ENCODE measurements around the gene XPO6.

Gene XPO6

DNA sequence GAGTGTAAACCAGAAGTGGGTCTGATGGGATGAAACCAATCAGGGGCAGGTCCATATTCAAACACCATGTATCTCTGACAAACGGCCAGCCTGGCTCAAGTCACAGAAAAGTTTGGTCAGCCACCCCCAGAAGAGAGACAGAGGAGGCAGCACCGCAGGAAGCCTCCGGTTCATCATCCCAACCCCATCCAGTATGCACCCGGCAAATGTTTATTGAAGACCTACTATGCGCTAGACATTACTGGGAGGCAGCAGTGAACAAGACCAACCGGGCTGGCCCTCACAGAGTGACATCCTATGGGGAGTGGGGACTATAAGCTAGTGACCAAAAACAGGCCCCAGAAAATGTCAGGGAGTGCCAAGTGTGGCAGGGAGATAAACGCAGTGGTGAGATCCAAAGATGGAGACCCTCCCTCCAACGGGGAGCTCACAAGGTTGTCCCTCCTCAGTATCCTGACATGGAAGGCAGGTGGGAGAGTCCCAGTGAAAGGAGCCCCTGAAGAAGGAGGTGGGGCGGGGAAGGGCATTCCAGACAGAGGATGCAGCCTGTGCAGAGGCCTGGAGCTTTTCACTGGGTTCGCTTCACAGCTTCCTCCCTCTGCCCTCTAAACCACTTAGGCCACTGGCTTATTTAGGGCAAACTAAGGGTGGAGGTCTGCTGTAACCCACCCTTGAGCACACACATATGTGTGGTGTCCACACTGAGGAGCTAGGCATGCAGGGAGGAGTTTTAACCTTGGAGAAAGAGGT, 150.2 kb downstream of the XPO6 start:
- no peak for DNase-seq

GRCh38 chr16:28059841-28060575, 151.8 kb downstream of the XPO6 start:
- DNase-seq = no peak

GRCh38 chr16:28058839-28059589, 152.8 kb downstream of the XPO6 start:
- DNase-seq = no peak

DNA sequence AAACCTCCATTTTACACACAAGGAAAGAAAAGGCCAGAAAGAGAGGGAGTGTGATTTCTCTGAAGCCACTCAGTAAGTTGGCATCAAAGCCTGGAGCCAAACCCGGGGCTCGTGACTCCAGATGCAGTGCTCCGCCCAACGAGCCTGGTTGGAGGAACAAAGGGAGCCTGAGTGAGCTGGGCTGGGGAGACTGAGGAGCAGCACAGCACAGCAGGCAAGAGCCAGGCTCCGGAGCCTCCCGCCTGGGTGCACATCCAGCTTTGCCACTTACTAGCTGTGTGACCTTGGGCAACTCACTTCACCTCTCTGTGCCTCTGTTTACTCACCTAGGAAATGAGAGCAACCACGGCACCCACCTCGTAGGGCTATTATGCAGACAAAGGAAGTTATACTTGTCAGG, 153.8 kb downstream of the XPO6 start:
- no peak for DNase-seq

- DNase-seq = no peak
Measured at GRCh38 chr16:28053461-28053860, 158.3 kb downstream of the XPO6 start.

DNA sequence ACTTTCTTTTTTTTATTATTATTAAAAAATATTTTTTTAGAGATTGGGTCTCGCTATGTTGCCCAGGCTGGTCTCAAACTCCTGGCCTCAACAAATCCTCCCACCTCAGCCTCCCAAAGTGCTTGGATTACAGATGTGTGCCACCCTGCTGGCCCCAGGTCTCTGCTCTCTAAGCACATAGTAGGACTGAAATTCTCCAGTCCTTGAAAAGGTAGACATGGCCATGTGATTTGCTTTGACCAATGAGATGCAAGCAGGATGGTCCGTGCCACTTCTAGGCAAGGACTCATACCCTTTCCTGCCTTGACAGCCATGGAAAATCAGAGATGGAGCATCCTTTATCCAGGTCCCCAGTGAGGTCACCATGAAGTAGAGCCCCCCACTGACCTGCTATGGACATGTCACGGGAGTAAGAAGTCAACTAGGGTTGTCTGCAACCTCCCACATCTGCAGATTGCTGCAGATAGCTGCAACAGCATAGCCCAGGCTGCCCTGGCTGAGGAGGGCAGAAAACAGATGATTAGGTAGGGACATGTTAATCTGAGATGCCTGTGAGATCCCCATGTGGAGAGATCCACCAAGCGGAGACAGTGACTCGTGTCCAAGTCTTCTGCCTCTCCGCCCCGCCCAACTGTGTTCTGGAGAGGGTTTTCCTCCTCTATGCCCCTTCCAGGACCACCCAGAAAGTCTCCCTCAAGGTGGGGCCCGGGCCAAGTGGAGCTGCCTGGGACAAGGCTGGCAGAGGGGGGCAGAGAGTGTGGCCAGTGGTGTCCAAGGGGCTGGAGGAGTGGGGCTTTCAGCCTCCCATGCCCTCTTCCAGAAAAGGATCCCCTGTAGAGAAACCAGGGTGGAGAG, 159.3 kb downstream of the XPO6 start:
- DNase-seq = no peak

DNA sequence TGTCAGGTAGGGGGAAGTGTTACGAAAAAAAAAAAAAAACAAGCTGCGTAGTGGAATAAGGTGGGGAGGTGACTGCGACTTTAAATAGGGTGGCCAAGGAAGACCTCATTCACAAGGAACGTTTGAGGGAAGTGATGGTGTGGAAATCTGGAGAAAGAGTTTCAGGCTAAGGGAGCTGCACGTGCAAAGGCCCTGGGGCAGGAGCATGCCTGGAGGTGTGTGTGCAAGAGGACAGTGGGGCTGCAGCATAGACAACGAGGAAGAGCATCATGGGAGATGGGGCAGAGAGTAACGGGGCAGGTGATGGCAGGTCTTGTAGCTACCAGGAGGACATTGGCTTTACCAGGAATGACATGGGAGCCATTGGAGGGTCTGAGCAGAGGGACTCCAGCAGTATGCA, 160.3 kb downstream of the XPO6 start:
- DNase-seq = no peak
